ENCODE results near the gene FRMPD4.

DNA sequence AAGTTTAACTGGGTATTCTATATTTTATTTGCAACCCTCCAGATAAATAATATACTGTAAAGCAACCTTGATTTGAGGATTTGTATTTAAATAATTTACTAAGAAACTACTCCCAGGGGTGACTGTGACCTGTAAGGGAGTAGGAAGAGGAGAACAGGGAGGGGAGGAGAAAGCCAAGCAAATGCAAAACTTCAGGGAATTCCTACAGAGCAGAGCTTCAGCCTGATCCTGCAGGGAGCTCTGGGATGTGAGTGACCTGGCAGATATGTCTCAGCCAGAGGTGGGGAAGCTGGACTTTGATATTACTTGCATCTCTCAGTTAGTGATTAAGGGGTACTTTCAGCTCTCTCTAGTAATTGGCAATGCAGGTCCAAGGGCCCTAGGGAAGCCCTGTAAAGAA is 302.0 kb downstream of the FRMPD4 start:
- TF ChIP-seq, protein P1, sequence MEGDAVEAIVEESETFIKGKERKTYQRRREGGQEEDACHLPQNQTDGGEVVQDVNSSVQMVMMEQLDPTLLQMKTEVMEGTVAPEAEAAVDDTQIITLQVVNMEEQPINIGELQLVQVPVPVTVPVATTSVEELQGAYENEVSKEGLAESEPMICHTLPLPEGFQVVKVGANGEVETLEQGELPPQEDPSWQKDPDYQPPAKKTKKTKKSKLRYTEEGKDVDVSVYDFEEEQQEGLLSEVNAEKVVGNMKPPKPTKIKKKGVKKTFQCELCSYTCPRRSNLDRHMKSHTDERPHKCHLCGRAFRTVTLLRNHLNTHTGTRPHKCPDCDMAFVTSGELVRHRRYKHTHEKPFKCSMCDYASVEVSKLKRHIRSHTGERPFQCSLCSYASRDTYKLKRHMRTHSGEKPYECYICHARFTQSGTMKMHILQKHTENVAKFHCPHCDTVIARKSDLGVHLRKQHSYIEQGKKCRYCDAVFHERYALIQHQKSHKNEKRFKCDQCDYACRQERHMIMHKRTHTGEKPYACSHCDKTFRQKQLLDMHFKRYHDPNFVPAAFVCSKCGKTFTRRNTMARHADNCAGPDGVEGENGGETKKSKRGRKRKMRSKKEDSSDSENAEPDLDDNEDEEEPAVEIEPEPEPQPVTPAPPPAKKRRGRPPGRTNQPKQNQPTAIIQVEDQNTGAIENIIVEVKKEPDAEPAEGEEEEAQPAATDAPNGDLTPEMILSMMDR (conservative IDR thresholded peaks at IDR 0.05) = no peak
- no peak for TF ChIP-seq ZFX (IDR thresholded peaks at IDR 0.05)
